ENCODE data around the gene METTL22.
A peak's percentile ranks its signal among the peaks of the same experiment; 100 is the strongest.

METTL22 gene

GRCh38 chr16:8621572-8622314 is at the start of gene METTL22:
METTL22 (plus strand) TSS chr16:8621698; CDS start chr16:8625666, 3,968 bp downstream.
- H3K27ac ChIP-seq, result peak within 1 kb of the TSS; percentile 47

GRCh38 chr16:8572063-8572918 is 49.2 kb upstream of the METTL22 start:
- H3K27ac ChIP-seq, result no peak overlapping the region
- TF ChIP-seq CTCF (IDR thresholded peaks at IDR 0.05) (no peak), ZFX (IDR thresholded peaks at IDR 0.05; ENCODE audit: borderline replicate concordance) (no peak)

More at GRCh38 chr16:8621572-8622314, at the start of gene METTL22:
- TF ChIP-seq CTCF (IDR thresholded peaks at IDR 0.05) (no peak), ZFX (IDR thresholded peaks at IDR 0.05; ENCODE audit: borderline replicate concordance) (no peak)

- TF ChIP-seq CTCF (IDR thresholded peaks at IDR 0.05), result peak; percentile 64
- no peak for TF ChIP-seq ZFX (IDR thresholded peaks at IDR 0.05; ENCODE audit: borderline replicate concordance)
- H3K27ac ChIP-seq, result no peak overlapping the region
Observed at GRCh38 chr16:8572919-8573724, 48.4 kb upstream of the METTL22 start.

GRCh38 chr16:8575399-8575798 is 46.1 kb upstream of the METTL22 start:
- no peak for TF ChIP-seq CTCF (IDR thresholded peaks at IDR 0.05)
- no peak overlapping the region for H3K27ac ChIP-seq

GRCh38 chr16:8576141-8577004 is 45.1 kb upstream of the METTL22 start:
- H3K27ac ChIP-seq, result no peak overlapping the region
- TF ChIP-seq ZFX (IDR thresholded peaks at IDR 0.05; ENCODE audit: borderline replicate concordance) (no peak), CTCF (IDR thresholded peaks at IDR 0.05) (no peak)

- H3K27ac ChIP-seq, result no peak overlapping the region
- TF ChIP-seq CTCF (IDR thresholded peaks at IDR 0.05) (no peak), ZFX (IDR thresholded peaks at IDR 0.05; ENCODE audit: borderline replicate concordance) (no peak)
Observed at GRCh38 chr16:8577678-8578304, 43.7 kb upstream of the METTL22 start.

Data from 22Rv1 (cell line).